Fibroblast of skin of right quadriceps (primary cell): ENCODE data around the gene AKR7A2.
"Not testable (repeated sequence)": the region's sequence is repeated elsewhere in the genome, so short reads cannot be mapped to it uniquely, and the experiment has no call there.

Source experiments
- DNase-seq: peaks from one replicate; pipeline ENCODE4 v3.0.0-alpha.2; 2013

AKR7A2 gene

DNA sequence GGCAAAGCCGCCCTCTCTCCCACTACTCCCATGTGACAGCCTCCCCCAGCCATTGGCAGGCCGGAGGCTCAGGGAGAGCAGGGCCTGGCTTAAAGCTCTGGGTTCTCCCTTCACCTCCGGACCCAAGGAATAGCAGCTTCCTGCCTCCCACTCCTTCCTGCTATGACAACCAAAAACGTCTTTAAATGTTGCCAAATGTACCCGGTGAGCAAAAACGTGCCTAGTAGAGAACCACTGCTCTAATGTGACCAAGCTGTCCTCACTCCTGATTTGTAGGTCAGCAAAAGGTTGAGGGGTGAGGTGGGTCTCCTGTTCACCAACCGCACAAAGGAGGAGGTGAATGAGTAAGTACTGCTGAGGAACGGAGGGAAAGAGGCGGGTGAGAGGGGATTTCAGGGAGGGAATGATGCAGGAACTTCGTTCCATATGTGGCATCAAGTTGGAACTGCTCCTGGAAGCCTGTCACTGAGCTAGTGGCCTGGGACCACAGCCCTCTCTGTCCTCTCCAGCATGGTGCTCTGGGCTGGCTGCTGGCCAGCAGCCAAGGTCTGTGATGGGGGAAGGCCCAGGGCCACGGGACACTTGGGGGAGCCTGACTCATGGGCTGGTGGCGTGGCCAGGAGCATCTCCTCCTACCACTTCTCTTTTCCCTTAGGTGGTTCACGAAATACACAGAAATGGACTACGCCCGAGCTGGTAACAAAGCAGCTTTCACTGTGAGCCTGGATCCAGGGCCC, 54.6 kb downstream of the AKR7A2 start:
- no peak for DNase-seq

DNA sequence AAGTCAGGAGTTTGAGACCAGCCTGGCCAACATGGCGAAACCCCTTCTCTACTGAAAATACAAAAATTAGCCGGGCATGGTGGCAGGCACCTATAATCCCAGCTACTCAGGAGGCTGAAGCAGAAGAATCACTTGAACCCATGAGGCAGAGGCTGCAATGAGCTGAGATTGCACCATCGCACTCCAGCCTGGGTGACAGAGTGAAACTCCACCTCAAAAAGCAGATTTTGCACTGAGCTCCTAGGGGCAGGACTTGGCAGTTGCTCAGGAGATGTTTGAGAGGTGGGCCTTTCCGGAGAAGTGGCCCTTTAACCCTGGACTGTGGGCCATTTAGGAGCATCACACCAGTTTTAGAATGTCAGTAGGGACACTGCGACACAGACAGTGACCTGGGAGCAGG, 55.6 kb downstream of the AKR7A2 start:
- not testable (repeated sequence) for DNase-seq

GRCh38 chr1:19255288-19255687, 56.7 kb downstream of the AKR7A2 start:
- DNase-seq = no peak

DNA sequence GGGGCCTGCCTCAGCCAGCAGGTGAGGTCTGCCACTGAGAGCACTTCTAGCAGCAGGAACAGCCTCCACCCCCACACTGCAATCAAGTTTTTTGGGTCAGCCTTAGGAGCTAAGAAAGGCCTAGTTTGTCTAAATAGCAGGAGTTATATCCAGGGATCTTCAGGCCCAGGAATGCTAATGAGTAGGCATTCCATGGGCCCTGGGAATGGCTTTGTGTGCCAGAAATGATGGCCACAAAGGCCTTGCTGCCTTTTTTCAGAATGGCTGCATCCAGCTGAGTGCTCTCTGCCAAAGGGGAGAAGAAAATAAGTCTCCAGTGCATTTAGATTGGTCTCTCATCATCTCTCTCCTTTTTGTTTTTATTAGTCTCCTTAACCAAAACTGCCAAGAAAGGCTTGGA, 57.5 kb downstream of the AKR7A2 start:
- no peak for DNase-seq
